NCI-H2196 treated with DMSO at 0.1 percent for 48 hours (cell line): ENCODE data around the gene CCNT2.
"Not testable (repeated sequence)": the region's sequence is repeated elsewhere in the genome, so short reads cannot be mapped to it uniquely, and the experiment has no call there.

Experiments
- DNase-seq: peaks from one replicate; lab custom pipeline; 2025; ENCODE audit not compliant: unreplicated experiment; lab: John Stamatoyannopoulos, UW

The CCNT2 gene

DNA sequence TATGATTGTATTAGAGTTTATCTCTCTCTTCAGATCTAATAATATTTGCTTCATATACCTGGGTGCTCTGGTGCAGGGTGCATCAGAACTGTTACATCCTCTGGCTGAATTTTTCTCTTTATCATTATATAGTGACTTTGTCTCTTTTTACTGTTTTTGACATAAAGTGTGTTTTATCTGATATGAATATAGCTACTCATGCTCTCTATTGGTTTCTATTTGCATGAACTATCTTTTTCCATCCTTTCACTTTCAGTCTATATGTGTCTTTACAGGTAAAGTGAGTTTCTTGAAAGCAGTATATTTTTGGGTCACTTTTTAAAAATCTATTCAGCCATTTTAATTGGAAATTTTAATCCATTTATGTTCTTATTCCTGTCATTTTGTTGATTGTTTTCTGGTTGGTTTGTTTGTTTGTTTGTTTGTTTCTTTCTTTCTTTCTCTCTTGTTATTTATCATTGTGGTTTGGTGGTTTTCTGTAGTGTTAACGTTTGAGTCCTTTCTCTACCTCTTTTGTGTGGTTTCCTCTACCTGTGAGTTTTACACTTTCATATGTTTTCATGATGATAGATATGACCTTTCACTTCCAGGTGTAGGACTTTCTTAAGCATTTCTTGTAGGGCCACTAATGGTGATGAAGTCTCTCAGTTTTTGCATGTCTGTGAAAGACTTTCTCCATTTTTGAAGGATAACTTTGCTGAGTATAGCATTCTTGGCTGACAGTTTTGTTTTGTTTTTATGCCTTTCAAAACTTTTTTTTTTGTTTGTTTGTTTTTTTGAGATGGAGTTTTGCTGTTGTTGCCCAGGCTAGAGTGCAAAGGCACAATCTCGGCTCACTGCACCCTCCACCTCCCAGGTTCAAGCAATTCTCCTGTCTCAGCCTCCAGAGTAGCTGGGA, 54.9 kb downstream of the CCNT2 start:
- DNase-seq: no peak

DNA sequence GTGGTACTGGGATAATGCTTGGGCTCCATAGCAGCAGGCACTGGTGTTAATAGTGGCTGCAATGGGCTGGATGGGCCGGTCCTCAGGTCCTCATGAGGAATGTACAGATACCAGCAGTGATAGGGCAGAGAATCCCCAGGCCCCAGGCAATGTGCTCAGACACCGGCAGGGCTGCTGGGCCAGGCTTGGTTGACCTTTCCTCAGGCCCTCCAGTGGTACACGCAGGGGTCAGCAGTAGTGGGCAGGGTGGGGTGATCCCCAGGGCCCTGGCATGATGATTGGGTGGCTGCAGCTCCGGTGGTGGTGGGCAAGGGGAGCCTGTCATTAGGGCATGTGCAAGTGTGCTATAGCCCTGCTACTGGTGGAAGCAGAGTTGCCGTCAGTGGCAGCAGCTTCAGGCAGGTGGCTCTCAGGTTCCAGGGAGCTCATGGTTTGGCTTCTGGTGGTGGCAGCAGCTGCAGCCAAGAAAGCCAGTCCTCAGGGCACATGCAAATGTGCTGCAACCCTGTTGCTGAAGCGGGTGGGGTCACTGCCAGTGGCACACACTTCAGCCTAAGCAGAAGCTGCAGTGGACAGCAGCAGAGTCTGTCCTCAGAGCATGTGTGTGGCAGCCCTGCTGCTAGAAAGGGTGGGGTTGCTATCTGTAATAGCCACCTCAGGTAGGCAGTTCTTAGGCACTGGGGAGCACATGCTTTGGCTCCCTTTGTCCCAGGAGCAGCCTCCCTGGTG, 56.8 kb downstream of the CCNT2 start:
- no peak for DNase-seq

GRCh38 chr2:134976074-134976702, 57.6 kb downstream of the CCNT2 start:
- DNase-seq: no peak

DNA sequence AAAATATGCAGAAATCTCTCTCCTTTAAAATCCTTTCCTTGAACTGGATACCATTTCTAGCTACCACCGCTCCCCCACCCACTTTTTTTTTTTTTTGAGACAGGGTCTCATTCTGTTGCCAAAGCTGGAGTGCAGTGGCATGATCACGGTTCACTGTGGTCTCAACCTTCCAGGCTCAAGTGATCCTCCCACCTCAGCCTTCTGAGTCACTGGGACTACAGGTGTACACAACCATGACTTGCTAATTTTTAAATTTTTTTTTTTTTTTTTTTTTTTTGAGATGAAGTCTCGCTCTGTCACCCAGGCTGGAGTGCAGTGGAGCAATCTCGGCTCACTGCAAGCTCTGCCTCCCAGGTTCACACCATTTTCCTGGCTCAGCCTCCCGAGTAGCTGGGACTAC, 58.5 kb downstream of the CCNT2 start:
- DNase-seq: not testable (repeated sequence)

DNA sequence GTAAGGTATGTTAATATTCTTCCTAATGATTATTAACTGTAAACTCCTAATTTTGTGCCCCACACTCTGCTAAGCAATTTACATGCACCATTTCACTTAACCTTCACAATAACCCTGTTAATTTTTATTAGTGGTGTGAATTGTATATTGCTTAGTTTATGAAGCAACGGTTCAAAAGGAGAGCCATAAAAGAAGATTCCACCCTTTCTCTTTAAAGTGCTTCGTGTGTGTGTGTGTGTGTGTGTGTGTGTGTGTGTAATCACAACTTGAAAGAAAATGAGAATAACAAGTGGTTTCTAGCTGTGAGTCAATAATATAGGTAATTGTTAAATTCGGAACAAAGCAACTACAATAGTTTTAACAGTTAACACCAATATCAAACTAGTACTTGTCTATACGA, 60.6 kb downstream of the CCNT2 start:
- no peak for DNase-seq

GRCh38 chr2:134980639-134981038, 62.0 kb downstream of the CCNT2 start:
- no peak for DNase-seq

DNA sequence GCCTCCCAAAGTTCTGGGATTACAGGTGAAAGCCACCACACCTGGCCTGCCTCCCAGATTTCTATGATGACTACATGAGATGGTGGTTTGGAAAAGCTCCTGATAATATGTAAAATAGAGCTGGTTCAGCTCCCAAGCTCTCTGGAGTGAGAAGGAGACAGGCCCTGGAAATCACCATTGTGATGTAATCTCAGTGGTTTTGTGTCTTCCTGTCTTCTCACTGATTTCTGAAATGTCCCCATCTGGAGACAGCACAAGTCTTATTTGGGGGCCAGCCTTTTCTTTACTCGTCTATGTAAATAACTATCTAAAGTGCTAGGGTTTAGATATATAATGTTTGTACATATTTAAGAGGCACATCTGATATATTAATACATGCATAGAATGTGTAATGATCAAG, 64.0 kb downstream of the CCNT2 start:
- DNase-seq: no peak

GRCh38 chr2:134985061-134985460, 66.4 kb downstream of the CCNT2 start:
- DNase-seq: no peak

DNA sequence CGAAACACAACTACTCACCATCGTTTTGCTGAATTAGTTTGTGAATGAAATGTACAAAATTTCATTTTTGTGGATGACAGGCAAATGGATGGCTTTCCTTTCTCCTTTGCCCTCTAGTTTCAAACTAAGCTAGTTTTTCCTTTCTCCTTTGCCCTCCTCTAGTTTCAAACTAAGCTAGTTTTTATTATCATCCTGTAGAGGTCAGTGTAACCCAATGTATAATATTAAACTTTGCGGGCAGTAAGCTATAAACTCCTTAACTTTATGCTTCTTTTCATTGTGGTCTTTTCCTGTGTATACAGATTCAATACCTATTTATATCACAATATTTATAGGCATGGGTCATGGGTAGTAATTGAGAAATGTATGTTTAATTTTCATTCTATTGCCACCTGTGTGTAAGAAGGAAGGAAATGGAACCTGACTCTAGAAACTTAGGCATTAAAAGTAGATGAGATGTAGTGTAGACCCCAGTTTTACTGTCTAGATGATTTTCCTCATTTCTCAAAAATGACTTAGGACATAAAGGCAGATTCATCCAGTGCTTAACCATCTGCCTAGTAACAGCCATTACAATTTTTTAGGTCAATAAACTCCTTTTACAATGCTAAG, 70.5 kb downstream of the CCNT2 start:
- DNase-seq: peak; percentile 23

DNA sequence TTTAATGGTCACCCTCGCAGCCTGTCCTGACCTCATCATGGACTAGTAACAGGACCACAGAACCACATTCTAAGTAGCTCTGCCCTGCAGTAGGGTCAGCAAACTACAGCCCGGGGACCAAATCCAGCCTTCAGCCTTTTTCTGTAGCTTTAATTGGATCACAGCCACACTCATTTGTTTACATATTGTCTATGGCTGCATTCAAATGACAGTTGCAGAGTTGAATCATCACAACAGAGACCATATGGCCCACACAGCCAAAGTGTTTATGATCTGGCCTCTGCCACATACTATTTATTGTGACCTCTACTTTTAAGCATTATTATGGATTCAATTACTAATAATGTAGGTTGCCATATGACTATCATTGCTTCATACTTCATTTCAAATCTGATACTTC, 80.9 kb downstream of the CCNT2 start:
- no peak for DNase-seq

- no peak for DNase-seq
These were observed 84.2 kb downstream of the CCNT2 start for GRCh38 chr2:135002836-135003235.

GRCh38 chr2:135004005-135004746, 85.6 kb downstream of the CCNT2 start:
- peak; percentile 61 for DNase-seq

GRCh38 chr2:135005753-135006152, 87.1 kb downstream of the CCNT2 start:
- no peak for DNase-seq
